ENCODE data around the gene PRTN3.

DNA sequence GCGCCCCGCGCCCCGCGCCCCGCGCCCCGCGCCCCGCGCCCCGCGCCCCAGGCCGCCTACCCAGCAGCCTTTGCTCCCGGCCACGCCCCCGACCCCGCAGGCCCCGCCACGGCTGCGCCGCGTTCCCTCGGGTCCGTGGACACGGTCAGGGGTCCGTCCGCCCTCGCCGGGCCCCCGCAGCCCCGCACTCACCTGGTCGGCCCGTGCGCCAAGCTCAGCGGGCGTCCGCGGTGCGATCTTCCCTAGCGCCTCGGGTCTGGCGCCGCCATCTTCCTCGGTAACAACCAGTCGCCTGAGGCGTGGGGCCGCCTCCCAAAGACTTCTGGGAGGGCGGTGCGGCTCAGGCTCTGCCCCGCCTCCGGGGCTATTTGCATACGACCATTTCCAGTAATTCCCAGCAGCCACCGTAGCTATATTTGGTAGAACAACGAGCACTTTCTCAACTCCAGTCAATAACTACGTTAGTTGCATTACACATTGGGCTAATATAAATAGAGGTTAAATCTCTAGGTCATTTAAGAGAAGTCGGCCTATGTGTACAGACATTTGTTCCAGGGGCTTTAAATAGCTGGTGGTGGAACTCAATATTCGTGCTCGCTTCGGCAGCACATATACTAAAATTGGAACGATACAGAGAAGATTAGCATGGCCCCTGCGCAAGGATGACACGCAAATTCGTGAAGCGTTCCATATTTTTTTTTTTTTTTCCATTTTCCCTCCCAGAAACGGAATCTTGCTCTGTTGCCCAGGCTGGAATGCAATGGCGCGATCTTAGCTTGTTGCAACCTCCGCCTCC, 52.3 kb downstream of the PRTN3 start, which contains the start of the genes MED16 and RNU6-9:
- TF ChIP-seq, protein P1, sequence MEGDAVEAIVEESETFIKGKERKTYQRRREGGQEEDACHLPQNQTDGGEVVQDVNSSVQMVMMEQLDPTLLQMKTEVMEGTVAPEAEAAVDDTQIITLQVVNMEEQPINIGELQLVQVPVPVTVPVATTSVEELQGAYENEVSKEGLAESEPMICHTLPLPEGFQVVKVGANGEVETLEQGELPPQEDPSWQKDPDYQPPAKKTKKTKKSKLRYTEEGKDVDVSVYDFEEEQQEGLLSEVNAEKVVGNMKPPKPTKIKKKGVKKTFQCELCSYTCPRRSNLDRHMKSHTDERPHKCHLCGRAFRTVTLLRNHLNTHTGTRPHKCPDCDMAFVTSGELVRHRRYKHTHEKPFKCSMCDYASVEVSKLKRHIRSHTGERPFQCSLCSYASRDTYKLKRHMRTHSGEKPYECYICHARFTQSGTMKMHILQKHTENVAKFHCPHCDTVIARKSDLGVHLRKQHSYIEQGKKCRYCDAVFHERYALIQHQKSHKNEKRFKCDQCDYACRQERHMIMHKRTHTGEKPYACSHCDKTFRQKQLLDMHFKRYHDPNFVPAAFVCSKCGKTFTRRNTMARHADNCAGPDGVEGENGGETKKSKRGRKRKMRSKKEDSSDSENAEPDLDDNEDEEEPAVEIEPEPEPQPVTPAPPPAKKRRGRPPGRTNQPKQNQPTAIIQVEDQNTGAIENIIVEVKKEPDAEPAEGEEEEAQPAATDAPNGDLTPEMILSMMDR (IDR thresholded peaks at IDR 0.05), result peak in 1 of 6 experiments; percentile 18
- TF ChIP-seq EP300 (IDR thresholded peaks at IDR 0.05), result no peak
- peak; percentile 65 to 86 for TF ChIP-seq POLR2AphosphoS5 (IDR thresholded peaks at IDR 0.05)

Measured in upper lobe of left lung (tissue), 4 donors.